ENCODE data around the gene KLF16.

Gene KLF16

GRCh38 chr19:1824252-1824622, 39.1 kb downstream of the KLF16 start:
- DNase-seq (ENCODE audit: low read depth in 2 of 2, low spot score in 1 of 2): no peak

- DNase-seq (ENCODE audit: low read depth in 2 of 2, low spot score in 1 of 2): no peak
Measured at GRCh38 chr19:1823539-1824251, 39.7 kb downstream of the KLF16 start.

- DNase-seq (ENCODE audit: low read depth in 2 of 2, low spot score in 1 of 2): no peak
Measured at GRCh38 chr19:1823020-1823419, 40.4 kb downstream of the KLF16 start.

DNA sequence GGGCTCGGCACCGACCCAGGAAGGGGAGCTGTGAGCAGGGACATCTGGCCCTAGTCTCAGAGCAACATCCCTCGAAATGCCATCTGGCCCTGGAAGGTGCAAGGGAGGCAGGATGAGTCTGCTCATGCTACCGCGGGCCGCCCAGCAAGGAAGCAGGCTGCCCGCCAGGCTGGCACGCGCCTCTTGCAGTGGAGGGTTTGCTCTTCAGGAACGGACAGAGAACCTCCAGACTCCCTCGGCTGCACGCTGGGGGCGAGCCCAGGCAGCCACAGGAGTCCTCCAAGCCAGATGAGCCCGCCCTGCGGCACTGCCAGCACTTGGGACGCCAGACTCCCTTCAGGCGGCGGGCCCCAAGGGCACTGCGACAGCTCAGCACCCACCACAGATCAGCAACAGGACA, 41.2 kb downstream of the KLF16 start:
- DNase-seq (ENCODE audit: low read depth in 2 of 2, low spot score in 1 of 2): no peak

- DNase-seq (ENCODE audit: low read depth in 2 of 2, low spot score in 1 of 2): no peak
Measured at GRCh38 chr19:1819341-1820255, 43.8 kb downstream of the KLF16 start.

DNA sequence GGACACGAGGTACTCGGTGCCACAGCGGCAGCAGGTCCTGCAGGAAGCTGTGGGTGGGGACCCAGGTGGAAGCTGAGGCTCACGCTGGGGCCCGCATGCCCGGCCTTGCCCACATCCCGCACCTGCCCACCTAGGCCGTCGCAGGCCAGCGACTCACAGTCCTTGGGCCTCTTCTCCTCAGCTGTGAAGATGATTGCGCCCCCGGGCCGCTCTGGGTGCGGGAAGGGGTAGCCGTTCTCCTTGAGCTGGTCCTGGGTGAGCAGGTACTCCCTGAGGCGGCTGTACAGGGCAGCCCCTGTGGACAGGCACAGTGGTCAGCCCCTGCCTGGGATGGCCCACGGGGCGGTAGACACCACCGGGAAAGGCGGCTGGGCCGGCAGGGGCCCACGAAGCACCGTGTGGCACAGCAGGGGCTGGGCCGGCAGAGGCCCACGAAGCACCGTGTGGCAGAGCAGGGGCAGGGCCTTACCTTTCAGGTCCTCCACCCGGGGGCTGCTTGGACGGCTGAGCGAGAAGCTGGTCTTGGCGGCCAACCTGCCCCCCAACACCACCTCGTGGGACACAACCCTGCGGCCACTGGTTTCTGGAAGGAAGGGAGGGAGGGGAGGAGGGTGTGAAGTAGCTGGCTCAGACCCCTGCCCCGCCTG, 44.7 kb downstream of the KLF16 start:
- no peak for DNase-seq (ENCODE audit: low read depth in 2 of 2, low spot score in 1 of 2)

DNA sequence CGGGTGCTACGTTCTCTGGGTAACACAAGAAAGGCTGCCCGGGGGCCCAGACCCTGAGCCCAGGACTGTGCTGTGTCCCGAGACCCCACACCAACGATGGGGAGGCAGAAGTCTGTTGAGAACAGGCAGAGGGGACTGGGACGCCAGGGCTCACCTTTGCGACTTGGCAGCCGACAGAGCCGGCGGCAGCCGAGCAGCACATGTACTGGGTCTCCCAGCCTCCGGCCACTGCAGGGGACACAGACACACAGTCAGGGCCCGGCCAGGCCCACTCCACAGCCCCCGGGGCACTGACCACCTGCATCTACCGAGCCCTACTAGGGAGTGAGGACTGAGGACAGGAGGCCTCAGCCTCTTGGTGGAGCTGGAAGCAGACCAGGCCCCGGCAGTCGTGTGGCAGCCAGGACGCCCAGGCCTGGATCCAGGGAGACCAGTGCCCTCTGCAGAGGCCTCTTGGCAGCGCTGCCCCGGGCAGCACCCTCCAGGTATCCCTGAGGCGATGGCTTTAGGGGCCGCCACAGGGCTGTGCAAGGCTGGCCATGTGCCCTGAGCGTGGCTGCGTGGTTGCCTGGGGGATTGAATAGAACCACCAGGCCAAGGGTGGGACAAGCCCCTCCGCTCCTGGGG, 45.7 kb downstream of the KLF16 start:
- no peak for DNase-seq (ENCODE audit: low read depth in 2 of 2, low spot score in 1 of 2)

GRCh38 chr19:1816530-1817298, 46.7 kb downstream of the KLF16 start:
- DNase-seq (ENCODE audit: low read depth in 2 of 2, low spot score in 1 of 2): no peak

DNA sequence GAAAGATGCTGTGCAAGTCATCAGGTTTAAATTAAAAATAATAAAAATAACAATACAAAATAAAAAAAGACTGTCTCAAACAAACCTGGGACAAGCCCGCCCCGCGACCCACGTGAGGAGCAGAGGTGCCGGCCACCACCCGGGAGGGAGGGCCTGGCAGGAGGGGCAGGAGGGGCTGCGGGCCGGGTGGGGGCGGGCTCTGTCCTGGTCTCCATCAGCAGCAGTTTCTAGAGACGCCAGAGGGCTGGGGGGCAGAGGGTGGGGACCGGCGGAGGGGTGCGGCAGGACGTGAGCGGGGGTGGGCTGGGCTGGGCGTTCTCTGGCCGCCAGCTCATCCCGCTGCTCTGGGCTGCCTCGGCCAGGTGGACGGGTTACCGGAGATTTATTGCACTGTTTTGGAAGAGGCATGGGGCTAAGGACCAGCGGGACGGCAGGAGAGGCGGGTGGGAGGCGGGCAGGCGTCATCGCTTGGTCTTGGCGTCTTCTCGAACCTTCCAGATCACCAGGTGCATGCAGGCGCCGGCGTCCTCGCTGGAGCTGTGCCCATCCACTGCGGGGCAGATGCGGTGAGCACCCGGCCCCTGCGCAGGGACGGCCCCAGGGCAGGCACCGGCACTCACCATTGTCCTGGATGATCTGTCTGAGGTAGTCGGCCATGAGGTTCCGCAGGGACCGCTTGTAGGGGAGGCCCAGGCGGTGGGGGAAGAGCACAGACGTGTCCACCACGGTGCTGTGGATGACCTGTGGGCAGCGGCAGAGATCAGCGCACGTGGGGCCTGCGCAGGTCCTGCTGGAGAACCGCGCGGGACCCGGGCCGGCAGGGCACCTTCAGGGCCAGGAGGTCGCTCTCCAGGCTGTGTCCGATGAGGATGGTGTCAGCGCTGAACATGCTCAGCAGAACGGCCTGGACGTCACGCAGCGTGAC, 47.5 kb downstream of the KLF16 start:
- no peak for DNase-seq (ENCODE audit: low read depth in 2 of 2, low spot score in 1 of 2)

DNA sequence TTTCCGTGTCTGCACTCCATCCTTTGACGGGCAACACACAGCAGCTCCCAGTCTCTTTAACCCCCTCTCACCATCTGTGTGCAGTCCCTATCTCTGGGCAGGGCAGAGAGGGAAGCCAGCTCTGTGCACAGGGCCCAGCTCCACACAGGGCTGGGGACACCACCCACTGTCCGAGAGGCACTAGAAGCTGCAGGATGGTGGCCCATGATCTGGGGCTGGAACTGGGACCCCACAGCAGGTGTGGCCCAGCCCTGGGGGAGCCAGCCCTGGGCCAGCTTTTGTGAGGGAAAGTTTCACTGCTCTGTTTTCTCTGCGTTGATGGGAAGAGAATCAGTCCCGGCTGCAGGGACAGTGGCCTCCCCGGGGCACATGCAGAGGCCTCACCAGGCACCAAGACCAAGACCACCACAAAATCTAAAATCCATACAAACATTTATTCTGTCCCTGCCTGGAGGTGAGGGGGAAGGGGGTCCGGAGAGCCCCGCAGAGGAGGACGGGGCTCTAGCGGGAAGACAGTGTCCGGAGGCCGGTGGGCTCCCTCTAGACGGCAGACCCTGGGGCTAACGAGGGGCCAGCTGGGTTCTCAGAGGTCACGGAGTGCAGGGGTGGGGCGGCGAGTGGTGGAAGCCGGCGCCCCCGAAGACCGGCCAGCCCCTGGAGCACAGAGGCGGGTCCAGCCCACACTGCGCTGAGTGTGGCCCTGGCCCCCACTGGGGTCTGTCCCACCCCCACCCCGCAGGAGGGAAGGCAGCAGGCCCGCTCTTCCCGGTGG, 48.4 kb downstream of the KLF16 start:
- DNase-seq (ENCODE audit: low read depth in 2 of 2, low spot score in 1 of 2): no peak

- DNase-seq (ENCODE audit: low read depth in 2 of 2, low spot score in 1 of 2): no peak
Measured at GRCh38 chr19:1814391-1814790, 49.0 kb downstream of the KLF16 start.

GRCh38 chr19:1813192-1814182, 49.9 kb downstream of the KLF16 start:
- no peak for DNase-seq (ENCODE audit: low read depth in 2 of 2, low spot score in 1 of 2)

GRCh38 chr19:1812426-1813191, 50.8 kb downstream of the KLF16 start:
- DNase-seq (ENCODE audit: low read depth in 2 of 2, low spot score in 1 of 2): peak; percentile 51 to 67

DNA sequence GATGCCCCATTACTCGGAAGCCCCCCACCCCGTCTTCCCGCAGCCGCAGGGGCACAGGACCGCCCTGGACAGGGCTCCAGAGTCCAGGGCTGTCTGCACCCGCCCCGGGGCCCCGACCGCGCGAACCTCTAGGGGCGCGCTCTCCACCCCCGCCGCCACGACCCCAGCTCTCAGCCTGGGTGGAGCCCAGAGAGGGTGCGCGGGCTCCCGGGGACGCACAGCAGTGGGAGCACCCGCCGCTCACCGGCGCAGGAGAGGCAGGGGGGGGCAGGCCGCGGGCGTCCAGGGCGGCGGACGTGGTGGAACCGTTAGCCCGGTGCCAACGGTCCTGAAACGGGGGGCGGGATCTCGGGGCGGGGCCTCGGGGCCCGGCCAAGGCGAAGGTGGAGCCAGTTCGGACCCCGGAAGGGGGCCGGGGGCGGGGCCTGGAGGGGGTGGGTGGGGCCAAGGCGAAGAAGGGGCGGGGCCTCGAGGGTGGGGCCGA, 51.4 kb downstream of the KLF16 start, which contains the start of gene ATP8B3:
Gene ATP8B3, minus strand, starts transcription at position 335 of the 484 bp plus-strand sequence. CDS start 540 bp downstream, outside the sequence.
- peak; percentile 36 to 59 for DNase-seq (ENCODE audit: low read depth in 2 of 2, low spot score in 1 of 2)

DNA sequence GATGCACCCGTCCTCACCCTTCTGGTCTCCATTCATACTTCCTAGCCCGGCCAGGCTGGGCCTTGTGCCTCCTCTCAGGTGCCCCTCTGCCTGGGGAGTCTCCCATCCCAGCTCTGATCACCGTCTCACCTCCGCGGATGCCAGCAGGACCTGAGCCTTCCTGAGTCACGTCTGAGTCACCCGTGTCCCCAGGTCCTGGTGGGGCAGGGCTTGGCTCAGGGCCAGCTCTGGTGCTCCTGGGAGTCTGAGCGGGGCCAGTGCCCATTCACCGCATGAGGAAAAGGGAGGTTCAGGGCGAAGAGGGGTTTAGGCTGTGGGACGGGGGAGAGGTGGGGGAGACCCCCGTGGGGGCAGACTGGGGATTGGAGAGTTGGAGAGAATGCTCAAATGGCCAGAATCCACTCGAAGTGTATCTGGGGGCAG, 51.9 kb downstream of the KLF16 start:
- DNase-seq (ENCODE audit: low read depth in 2 of 2, low spot score in 1 of 2): peak; percentile 17 to 25

- DNase-seq (ENCODE audit: low read depth in 2 of 2, low spot score in 1 of 2): no peak
Measured at GRCh38 chr19:1810439-1811160, 52.8 kb downstream of the KLF16 start.
